Measurements from ENCODE around the gene CACNB3. TPM values are rescaled to one million over a fixed set of nuclear protein-coding genes. Genes with fewer than 3 reads are reported as not detected.

CACNB3 gene
- total and polyA plus RNA-seq, 9 donors, result 10.6 to 30.8 (median 19.2) TPM

DNA sequence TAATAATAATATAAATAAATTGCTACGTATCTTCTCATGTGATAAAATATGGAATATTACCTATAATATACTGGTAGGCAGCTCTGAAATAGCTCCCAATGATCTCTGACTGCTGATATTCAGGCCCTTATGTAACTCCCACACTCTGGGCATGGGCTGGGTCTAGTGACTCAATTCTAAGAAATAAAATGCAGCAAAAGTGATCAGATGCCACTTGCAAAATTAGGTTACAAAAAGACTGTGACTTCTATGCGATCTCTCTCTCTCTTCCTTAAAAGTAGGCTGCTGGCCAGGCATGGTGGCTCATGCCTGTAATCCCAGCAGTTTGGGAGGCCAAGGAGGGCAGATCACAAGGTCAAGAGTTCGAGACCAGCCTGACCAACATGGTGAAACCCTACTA lies 10.3 kb upstream of the CACNB3 start:
- DNase-seq, result no peak
- WGBS (ENCODE audit: insufficient coverage), result 83% methylated on average over 2 of the region's 3 CpGs
- peaks cover 14% of the 10 kb centered on the region for H3K4me1 ChIP-seq (ENCODE audit: control insufficient read depth, insufficient read depth, low read length)

DNA sequence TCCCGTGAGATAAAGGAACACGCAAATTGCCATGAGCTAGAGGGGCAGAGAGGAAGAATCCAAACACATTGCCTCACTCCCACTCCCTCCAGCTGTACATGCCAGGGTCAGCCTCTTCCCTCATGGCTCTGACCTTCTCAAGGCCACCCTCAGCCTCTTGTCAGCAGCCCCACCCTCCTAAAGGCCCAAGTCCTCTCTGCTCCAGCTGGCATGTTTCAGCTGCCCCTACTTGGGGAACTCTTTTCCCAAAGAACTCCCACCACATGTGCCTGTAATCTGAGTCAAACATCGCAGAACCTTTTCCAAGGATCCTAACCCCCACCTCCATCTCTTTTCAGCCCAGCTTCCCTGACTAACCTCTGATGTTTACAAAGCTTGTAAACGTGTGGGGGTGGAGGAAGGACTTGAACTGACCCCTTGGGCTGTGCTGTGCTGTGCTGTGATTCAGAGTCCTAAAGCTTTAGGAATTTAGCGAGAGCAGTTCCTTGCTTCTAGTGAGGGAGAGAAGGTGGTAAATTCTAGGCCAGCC lies 7.3 kb upstream of the CACNB3 start:
- no peak overlapping the region for H3K4me3 ChIP-seq (ENCODE audit: low read length)
- H3K4me1 ChIP-seq (ENCODE audit: control insufficient read depth, insufficient read depth, low read length), result peaks cover 29% of the 10 kb centered on the region
- no peaks in the 10 kb centered on the region for H3K36me3 ChIP-seq (ENCODE audit: control insufficient read depth, insufficient read depth, low read length)
- WGBS (ENCODE audit: insufficient coverage), result 61% methylated on average over 2 of the region's 5 CpGs
- H3K27me3 ChIP-seq (ENCODE audit: control insufficient read depth, insufficient read depth, low read length), result peaks cover 2% of the 10 kb centered on the region
- DNase-seq, result no peak
- H3K9me3 ChIP-seq (replicated peaks; ENCODE audit: control insufficient read depth, low read depth, low read length), result no peaks in the 10 kb centered on the region
- H3K27ac ChIP-seq (ENCODE audit: low read length), result no peak overlapping the region

More for the DNA sequence above, 10.3 kb upstream of the CACNB3 start:
- Histone ChIP-seq H3K27me3 (ENCODE audit: control insufficient read depth, insufficient read depth, low read length) (no peaks in the 10 kb centered on the region), H3K9me3 (replicated peaks; ENCODE audit: control insufficient read depth, low read depth, low read length) (no peaks in the 10 kb centered on the region), H3K36me3 (ENCODE audit: control insufficient read depth, insufficient read depth, low read length) (no peaks in the 10 kb centered on the region), H3K4me3 (ENCODE audit: low read length) (no peak overlapping the region), H3K27ac (ENCODE audit: low read length) (no peak overlapping the region)

DNA sequence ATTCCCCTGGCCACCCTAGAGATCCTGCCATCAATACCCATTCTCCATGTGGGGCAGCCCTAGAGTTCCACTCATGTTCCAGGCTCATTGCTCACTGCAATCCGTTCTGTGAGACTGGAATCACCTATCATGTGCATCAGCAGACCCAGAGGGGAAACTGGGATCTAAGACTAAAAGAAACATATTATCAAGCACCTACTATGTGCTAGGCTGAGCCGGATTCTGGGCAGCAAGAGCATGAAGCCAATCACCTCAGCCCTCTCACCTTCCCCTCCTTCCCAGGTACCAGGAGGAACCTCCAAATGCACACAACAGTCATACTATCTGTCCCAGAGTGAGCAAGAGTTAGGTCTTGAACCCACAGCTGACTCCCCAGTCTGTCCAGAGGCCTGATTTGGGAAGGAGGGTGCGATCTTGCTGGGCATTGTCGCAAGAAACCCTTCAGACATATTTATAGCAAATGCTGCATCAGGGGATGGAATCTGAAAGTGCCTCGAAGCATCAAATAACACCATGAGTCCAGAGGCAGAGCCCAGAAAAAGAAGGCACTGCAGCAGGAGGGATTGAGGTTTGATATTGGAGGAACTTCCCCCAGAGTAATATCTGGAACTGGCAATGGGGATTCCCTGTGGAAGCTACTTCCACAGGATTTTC lies 6.7 kb upstream of the CACNB3 start:
- Histone ChIP-seq H3K4me3 (ENCODE audit: low read length) (no peak overlapping the region), H3K27ac (ENCODE audit: low read length) (no peak overlapping the region), H3K9me3 (replicated peaks; ENCODE audit: control insufficient read depth, low read depth, low read length) (no peaks in the 10 kb centered on the region), H3K27me3 (ENCODE audit: control insufficient read depth, insufficient read depth, low read length) (peaks cover 2% of the 10 kb centered on the region), H3K36me3 (ENCODE audit: control insufficient read depth, insufficient read depth, low read length) (no peaks in the 10 kb centered on the region), H3K4me1 (ENCODE audit: control insufficient read depth, insufficient read depth, low read length) (peaks cover 35% of the 10 kb centered on the region)
- DNase-seq, result no peak
- WGBS (ENCODE audit: insufficient coverage), result 70% methylated on average over 2 of the region's 5 CpGs

DNA sequence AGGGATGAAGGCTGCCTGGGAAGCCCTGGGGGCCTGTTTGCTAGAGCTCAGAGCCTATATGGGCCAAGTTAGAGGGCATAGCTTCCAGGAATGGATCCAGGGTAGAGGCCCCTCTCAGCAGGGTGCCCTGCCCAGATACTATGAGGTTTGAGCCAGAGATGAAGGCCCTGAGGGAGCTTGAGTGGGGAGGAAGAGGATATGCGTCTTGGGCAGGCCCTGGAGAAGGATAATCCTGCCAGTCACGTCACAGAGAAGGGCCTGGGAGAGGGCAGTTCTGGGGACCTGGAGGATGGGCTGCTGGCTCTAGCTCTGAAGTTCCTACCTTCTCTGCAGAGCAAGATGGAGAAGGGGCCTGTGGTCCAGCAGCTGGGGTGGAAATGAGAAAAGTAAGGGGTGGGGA lies 5.9 kb upstream of the CACNB3 start:
- Histone ChIP-seq H3K27ac (ENCODE audit: low read length) (no peak overlapping the region), H3K27me3 (ENCODE audit: control insufficient read depth, insufficient read depth, low read length) (peaks cover 6% of the 10 kb centered on the region), H3K36me3 (ENCODE audit: control insufficient read depth, insufficient read depth, low read length) (no peaks in the 10 kb centered on the region), H3K4me1 (ENCODE audit: control insufficient read depth, insufficient read depth, low read length) (peaks cover 37% of the 10 kb centered on the region), H3K9me3 (replicated peaks; ENCODE audit: control insufficient read depth, low read depth, low read length) (no peaks in the 10 kb centered on the region), H3K4me3 (ENCODE audit: low read length) (no peak overlapping the region)
- DNase-seq, result no peak
- 59% methylated on average over 2 of the region's 2 CpGs for WGBS (ENCODE audit: insufficient coverage)

DNA sequence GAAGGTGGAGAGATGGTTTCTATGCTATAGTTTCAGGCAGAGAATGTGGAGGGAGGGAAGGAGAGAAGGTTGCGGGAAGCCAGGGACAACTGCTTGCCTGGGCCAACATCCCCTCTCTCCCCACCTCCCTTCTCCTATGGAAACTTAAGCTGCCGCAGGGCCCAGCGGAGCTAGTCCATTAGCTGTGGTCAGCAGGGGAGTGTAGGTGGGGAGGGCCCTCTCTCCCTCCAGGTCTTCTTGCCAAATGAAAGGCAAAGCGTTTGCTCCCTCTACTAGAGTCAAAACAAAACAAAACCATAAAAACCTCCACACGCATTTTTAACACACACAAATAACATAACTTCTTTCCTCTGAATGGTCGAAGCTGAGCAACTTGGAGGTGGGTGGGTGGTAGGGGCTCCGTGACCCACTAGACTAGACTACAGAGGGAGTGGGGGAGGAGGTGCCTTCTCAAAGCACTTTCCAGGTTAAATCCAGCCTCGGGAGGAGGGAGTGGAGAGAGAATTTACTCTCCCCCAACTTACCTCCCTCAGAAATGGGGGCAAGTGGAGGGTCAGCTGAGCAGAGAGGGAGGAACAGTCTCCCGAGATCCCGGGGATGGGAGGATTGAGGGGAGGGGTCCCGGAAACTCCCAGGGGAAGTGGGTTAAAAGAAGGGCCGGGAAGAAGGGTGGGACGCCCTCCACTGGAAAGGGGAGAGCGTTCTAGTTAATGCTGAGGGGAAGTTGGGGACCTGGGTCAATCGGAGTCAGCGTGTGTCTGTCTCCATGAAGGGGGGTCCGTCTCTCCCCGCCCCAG lies 4.6 kb upstream of the CACNB3 start:
- peak overlapping the region; percentile 44 for H3K27ac ChIP-seq (ENCODE audit: low read length)
- peak; percentile 70 for DNase-seq
- no peaks in the 10 kb centered on the region for H3K36me3 ChIP-seq (ENCODE audit: control insufficient read depth, insufficient read depth, low read length)
- 8% methylated on average over 5 of the region's 18 CpGs for whole genome bisulfite sequencing (ENCODE audit: insufficient coverage)
- no peaks in the 10 kb centered on the region for H3K9me3 ChIP-seq (replicated peaks; ENCODE audit: control insufficient read depth, low read depth, low read length)
- peak overlapping the region; percentile 81 for H3K4me3 ChIP-seq (ENCODE audit: low read length)
- peaks cover 13% of the 10 kb centered on the region for H3K27me3 ChIP-seq (ENCODE audit: control insufficient read depth, insufficient read depth, low read length)
- peaks cover 44% of the 10 kb centered on the region for H3K4me1 ChIP-seq (ENCODE audit: control insufficient read depth, insufficient read depth, low read length)

DNA sequence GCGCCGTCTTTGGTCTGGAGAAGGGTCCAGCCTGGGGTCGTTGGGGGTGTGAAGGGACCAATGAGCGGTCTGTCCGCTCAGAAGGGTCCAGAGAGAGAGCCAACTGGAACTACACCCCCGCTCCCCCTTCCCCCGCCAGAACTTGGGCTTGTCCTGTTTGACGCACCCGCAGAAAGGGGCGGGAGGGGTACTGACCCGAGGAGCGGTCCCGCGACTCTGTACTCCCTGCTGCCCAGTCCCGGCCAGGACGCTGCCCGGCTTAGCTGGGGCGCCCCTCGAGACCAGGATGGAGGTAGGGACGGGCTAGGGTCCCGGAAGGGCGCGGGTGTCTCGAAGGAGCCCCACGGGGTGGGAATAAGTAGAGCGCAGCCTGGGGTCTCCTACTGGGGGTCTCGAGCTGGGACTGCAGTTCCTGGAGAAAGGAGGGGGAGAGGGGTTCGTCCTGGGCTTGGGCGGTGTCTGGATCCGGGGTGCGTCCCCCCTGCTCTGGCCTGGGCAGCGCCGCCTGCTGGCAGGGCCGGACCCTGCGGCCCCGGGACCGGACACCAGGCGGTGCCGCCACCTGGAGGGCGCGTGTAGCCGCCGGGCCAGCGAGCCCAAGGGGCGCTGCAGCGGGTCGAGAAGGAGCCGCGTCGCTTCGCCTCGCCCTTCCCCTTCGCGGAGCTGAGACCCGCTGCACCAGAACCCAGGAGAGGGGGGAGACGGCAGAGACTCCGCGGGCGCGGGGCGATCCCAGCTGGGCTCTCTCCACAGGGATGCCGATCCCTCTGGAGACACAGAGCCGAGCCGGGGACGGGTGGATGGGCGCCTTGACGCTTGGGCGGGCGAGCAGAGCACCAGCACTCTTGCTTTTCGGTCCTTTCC lies 3.8 kb upstream of the CACNB3 start:
- Histone ChIP-seq H3K9me3 (replicated peaks; ENCODE audit: control insufficient read depth, low read depth, low read length) (no peaks in the 10 kb centered on the region), H3K36me3 (ENCODE audit: control insufficient read depth, insufficient read depth, low read length) (no peaks in the 10 kb centered on the region), H3K4me3 (ENCODE audit: low read length) (peak overlapping the region; percentile 81), H3K27me3 (ENCODE audit: control insufficient read depth, insufficient read depth, low read length) (peaks cover 17% of the 10 kb centered on the region), H3K27ac (ENCODE audit: low read length) (peak overlapping the region; percentile 94), H3K4me1 (ENCODE audit: control insufficient read depth, insufficient read depth, low read length) (peaks cover 51% of the 10 kb centered on the region)
- peak; percentile 81 for DNase-seq
- WGBS (ENCODE audit: insufficient coverage), result under 1% methylated on average over 60 of the region's 70 CpGs

DNA sequence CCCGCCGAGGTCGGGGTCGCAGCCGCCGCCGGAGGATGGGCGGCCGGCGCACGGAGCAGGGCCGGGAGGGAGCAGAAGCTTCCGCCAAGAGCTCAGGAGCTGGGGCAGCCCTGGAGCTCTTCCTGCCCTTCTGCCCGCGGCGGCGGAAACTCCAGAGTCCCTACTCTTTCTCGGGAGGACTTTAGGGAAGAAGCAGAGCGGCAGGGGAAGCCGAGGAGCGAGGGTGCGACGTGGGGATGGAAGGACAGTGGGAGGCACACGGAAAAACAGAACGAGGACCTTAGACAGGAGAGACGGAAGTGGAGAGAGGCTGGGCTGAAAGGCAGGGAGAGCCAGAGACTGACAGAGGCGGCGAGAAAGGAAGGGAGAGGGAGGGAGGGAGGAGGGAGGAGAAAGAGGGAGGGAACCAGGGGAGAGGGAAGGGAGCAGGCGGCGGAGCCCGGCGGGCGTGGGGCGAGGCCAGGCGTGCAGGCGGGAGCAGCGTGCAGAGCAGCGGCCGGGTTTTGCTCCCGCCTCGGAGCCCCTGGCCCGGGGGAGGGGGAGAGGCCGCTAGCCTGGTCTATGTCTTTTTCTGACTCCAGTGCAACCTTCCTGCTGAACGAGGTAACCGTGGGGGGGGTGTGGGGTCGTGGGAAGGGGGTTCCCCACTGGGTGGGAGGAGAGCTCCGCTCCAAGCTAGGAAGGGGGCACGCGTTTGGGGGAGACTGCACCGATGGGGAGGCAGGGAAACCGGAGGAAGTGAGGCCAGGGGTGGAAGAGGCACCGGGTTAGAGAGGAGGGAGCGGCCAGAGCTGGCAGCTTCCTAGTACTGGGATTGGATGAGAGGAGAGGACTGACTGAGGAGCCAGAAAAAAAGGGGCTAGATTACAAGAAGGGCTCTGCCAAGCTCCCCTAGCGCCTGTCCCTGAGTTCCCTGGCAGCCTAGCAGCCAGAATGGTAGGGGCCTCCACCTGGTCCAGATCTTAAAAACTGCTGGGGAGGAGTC lies 2.9 kb upstream of the CACNB3 start:
- DNase-seq, result peak; percentile 95
- H3K4me3 ChIP-seq (ENCODE audit: low read length), result peak overlapping the region; percentile 81
- H3K27me3 ChIP-seq (ENCODE audit: control insufficient read depth, insufficient read depth, low read length), result peaks cover 17% of the 10 kb centered on the region
- H3K36me3 ChIP-seq (ENCODE audit: control insufficient read depth, insufficient read depth, low read length), result no peaks in the 10 kb centered on the region
- H3K4me1 ChIP-seq (ENCODE audit: control insufficient read depth, insufficient read depth, low read length), result peaks cover 55% of the 10 kb centered on the region
- H3K27ac ChIP-seq (ENCODE audit: low read length), result peak overlapping the region; percentile 94
- no peaks in the 10 kb centered on the region for H3K9me3 ChIP-seq (replicated peaks; ENCODE audit: control insufficient read depth, low read depth, low read length)
- WGBS (ENCODE audit: insufficient coverage), result 1% methylated on average over 51 of the region's 54 CpGs

DNA sequence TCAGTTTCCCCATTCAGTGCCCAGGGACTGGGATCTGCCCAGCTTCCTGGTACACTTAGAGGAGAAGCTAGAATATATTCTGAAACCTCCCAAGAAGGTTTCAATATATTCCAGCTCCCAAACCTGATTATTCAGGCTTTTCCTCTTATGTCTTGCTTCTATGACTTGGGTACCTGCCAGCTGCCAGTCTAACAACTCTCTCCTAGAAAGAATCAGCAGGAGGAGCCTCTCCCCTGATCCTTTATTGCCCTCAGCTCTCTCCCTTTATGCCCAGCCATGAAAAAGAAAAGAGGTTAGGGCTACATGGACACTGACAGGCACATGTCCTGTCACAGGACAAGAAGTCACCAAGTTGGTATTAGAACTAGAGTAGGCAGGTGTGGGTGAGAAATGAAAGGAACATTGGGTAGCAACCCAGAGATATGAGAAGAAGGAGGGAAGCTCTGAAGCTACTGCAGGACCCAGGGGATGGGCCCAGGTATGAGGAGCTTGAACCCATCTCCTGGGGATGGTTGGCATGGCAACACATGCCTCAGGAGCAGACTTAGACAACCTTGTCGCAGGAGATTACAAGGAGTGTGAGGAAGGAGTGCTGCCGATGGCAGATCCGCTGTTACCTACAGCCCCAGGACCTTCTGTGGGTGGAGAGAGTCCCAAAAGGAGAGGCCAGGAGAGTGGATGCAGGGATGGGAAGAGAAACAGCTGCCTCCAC lies 2.0 kb upstream of the CACNB3 start:
- no peak for DNase-seq
- no peaks in the 10 kb centered on the region for H3K36me3 ChIP-seq (ENCODE audit: control insufficient read depth, insufficient read depth, low read length)
- H3K4me3 ChIP-seq (ENCODE audit: low read length), result no peak overlapping the region
- peaks cover 17% of the 10 kb centered on the region for H3K27me3 ChIP-seq (ENCODE audit: control insufficient read depth, insufficient read depth, low read length)
- no peaks in the 10 kb centered on the region for H3K9me3 ChIP-seq (replicated peaks; ENCODE audit: control insufficient read depth, low read depth, low read length)
- no peak overlapping the region for H3K27ac ChIP-seq (ENCODE audit: low read length)
- H3K4me1 ChIP-seq (ENCODE audit: control insufficient read depth, insufficient read depth, low read length), result peaks cover 48% of the 10 kb centered on the region
- no CpG with 5 or more reads among the region's 3 CpGs for WGBS (ENCODE audit: insufficient coverage)
